GM19452 (cell line): ENCODE data around the gene CCL13.
"Not testable (repeated sequence)": the region's sequence is repeated elsewhere in the genome, so short reads cannot be mapped to it uniquely, and the experiment has no call there.

Experiments used
- ATAC-seq: cut with Tn5 transposase; IDR thresholded peaks from one replicate; pipeline ENCODE4 v1.9.1; 2021; ENCODE audit not compliant: unreplicated experiment

The CCL13 gene

DNA sequence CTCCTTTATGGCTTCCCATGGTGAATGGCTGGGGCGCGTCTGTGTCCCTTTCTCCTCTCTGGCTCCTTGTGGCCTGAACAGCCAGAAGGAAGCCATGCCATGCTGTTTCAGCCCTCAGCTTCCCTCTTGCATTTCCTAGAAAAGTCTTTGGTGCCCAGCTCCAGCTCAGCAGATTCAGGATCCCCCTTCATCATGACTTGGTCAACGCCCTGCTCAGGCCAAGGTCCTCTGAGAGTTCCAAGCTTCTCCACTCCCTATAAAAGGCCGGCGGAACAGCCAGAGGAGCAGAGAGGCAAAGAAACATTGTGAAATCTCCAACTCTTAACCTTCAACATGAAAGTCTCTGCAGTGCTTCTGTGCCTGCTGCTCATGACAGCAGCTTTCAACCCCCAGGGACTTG lies at the start of gene CCL13:
TSS of gene CCL13 (plus strand) at position 287 of the 400 bp plus-strand sequence. CDS start at position 334, 47 bp downstream.
- no peak for ATAC-seq

- no peak for ATAC-seq
Measured at GRCh38 chr17:34307110-34307509, 49.2 kb upstream of the CCL13 start.

DNA sequence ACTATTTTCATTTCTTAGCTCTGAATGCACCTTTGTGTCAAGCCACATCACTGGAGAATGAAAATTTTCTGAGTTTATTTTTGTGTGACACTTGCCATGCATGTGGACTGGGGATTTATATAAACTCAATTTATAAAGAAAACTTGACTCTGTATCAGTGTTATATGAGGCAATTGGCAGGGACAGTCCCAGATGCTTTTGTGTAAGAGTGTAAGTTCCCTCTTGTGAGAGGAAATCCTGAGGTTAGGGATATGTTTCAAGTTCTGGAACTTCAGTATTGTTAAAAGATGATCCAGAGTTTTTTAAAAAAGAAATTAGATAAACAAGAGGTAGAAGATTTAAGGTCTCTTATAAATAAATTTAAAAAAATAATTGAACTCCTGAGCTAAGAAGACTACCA lies 47.9 kb upstream of the CCL13 start:
- no peak for ATAC-seq

GRCh38 chr17:34311291-34311690 lies 45.0 kb upstream of the CCL13 start:
- no peak for ATAC-seq

- ATAC-seq: no peak
Measured at GRCh38 chr17:34312080-34312479, 44.2 kb upstream of the CCL13 start.

DNA sequence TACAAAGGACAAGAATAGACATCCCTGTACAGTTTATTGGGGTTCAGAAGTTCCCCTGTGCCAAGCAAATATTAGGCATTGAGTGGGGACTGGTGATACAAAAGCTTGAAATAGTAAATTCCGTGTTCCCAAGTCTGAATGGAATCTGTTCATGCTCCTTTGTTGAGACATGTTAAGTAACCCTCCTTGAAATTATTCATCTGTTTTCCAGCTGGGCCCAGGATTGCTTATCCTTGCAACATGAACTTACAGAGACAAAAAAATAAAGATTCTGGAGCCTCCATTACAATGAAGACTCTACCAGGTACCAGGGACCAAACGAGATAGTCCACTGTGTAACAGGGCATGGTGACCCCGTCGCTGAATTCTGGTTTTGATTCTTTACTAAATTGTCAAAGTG lies 43.1 kb upstream of the CCL13 start:
- ATAC-seq: no peak

DNA sequence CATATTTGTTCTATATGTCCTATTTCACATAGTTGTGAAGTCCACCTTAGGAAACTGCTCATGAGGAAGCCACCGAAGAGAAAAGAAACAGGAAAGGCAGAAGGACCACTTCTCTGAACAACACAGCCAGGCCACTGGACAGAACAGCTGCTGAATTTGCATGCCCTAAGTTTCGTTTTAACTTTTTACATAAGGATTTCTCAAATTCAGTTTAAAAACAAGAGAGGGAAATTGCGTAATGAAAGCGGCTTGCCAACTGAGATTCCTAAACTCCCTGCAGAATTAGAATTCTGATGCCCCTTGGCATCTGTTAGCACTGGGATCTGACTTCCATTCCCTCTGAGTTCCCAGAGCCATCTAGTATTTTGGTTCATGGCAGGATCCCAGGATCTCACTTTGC lies 42.0 kb upstream of the CCL13 start:
- no peak for ATAC-seq

DNA sequence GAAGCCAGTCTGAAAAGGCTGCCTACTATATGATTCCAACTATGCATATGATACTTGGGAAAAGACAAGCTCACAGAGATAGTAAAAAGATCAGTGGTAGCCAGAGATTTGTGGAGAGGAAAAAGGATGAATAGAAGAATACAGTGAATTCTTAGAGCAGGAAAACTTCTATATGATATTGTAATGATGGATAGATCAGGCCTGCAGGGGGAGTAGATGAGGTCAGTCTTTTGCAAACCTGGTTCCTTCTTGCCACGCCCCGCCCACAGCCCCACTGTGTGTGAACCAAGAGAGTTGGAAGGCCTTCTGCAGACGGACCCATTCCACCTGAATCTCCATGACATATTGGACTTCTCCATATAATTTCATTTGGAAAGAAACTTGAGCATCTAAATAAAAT lies 37.8 kb upstream of the CCL13 start:
- ATAC-seq: no peak

DNA sequence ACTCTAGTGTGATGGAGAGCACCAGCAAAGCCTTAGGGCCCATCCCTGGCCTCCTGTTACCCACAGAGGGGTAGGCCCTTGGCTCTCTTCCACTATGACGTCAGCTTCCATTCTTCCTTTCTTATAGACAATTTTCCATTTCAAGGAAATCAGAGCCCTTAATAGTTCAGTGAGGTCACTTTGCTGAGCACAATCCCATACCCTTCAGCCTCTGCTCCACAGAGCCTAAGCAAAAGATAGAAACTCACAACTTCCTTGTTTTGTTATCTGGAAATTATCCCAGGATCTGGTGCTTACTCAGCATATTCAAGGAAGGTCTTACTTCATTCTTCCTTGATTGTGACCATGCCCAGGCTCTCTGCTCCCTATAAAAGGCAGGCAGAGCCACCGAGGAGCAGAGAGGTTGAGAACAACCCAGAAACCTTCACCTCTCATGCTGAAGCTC lies 37.2 kb upstream of the CCL13 start, which contains the start of gene CCL8:
TSS of gene CCL8 (plus strand) at position 397 of the 445 bp plus-strand sequence. CDS start 67 bp downstream, outside the sequence.
- ATAC-seq: no peak

DNA sequence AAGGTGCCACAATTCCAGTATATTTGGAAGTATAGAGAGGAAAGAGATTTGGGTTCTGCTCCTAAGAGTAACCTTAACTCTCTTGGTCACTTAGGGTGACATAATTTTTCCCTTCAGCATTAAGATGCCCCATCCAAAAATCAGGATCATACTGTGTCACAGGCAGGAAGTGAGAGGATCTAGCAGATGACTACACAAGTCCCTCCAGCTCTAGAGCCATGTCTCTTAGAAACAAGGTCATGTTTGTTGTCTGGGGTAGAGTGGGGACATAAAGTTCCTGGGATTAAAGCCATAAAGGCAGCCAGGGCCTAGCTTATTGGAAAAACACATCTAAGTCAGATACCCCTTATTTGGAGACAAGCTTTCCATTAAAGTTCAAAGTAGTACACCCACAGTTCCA lies 34.3 kb upstream of the CCL13 start:
- no peak for ATAC-seq

DNA sequence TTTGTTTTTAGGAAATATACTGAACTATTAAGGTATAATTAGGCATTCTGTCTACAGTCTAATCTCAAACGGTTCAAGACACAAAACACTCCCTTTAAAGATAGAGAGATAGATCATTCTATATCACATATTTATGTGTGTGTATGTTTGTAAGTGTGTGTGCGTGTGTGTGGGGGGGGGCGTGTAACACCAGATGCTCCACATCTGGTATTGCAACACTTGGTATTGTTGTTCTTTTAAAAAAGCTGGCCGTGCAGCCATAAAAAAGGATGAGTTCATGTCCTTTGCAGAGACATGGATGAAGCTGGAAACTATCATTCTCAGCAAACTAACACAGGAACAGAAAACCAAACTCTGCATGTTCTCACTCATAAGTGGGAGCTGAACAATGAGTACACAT lies 28.7 kb upstream of the CCL13 start:
- not testable (repeated sequence) for ATAC-seq

- ATAC-seq: no peak
Measured at GRCh38 chr17:34337701-34338100, 18.6 kb upstream of the CCL13 start.

- no peak for ATAC-seq
Measured at GRCh38 chr17:34339138-34339770, 17.0 kb upstream of the CCL13 start.

DNA sequence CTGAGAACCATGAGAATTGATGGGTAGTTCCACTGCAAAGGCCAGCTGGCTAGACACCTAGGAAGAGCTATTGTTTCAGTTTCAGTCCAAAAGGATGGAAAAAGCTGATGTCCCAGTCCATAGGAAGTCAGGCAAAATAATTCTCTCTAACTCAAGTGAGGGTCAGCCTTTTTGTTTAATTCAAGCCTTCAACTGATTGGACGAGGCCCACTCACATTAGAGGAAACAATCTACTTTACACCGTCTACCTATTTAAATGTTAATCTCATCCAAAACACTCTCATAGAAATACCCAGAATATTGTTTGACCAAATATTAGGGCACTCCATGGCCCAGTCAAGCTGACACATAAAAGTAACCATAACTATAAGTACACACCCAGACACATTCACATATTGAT lies 14.4 kb upstream of the CCL13 start:
- ATAC-seq: no peak

DNA sequence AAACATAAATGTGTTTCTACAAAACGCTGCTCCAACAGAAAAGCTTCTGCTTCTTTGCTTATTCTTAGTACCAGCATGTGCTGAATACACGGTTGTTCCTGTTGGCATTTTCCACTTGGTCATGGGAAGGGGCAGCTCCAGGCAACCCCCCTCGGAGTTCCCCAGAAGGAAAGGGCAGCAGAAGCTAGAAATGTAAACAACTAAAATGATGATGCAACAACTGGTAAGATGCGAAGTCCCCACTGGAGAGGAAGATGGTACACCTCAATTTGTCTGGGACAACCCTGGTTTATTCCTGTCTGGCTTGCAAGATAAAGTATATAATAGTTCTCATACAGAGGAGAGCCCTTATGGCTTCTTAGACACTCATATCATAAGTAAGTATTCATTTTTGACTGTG lies 9.2 kb upstream of the CCL13 start:
- no peak for ATAC-seq

- no peak for ATAC-seq
Measured at GRCh38 chr17:34349751-34350150, 6.5 kb upstream of the CCL13 start.

DNA sequence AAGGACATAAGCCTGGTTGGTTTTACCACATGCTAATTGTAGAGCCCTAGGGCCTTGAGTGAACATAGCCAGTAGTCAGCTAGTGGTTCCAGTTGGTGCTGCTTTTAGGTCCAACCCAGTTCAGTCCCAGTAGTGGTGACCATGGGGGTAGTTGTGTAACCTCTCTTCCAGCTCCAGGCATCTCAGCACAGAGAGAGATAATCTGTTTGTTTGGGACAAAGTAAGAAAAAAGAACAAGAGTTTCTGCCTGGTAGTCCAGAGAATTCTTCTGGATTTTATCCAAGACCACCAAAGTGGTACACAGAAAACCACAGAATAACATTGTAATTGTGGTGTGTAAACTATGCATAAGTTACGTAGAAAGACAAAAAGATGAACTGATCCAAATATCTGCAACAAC lies 5.2 kb upstream of the CCL13 start:
- ATAC-seq: no peak

DNA sequence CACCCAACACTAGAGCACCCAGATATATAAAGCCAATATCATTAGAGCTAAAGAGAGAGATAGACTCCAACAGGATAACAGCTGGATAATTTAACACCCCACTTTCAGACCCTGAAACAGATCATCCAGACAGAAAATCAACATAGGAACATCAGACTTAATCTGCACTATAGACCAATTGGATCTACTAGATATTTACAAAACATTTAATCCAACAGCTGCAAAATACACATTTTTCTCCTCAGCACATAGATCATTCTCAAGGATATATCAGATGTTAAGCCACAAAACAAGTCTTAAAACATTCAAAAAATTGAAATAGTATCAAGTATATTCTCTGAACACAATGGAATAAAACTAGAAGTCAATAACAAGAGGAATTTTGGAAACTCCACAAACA lies 4.1 kb upstream of the CCL13 start:
- no peak for ATAC-seq

GRCh38 chr17:34354637-34355036 lies 1.6 kb upstream of the CCL13 start:
- ATAC-seq: no peak

DNA sequence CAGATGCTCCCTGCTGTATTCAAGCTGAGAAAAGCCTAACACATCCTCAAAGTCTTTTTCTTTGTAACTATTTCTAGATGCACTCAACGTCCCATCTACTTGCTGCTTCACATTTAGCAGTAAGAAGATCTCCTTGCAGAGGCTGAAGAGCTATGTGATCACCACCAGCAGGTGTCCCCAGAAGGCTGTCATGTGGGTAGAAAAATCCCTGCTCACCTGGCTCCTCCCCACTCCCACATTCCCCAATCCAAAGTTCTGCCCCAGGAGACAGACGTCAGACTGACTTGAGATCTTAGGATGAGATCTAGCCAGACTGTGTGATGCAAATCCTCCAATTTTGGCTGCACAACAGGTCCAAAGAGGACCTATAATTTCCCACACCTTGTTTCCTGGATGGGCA lies 1.1 kb downstream of the CCL13 start:
- ATAC-seq: no peak

DNA sequence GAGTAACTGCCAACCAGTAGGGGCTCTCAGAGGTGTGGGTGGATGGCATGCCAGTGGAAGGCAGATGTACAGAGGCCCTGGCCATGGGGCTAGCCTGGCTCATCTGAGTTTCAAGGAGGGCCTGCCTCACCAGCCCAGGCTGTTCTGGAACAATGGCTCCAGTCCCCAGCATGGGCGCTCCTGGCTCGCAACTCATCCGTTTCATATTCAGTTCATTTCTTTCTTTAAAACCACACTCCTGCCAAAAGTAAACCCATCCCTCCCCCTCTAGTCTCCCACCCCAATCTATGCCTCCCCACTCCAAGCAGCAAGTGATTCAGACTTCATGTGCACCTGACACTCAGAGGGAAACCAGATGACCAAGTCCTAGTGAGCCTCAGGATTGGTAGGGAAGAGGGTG lies 2.4 kb downstream of the CCL13 start:
- no peak for ATAC-seq

DNA sequence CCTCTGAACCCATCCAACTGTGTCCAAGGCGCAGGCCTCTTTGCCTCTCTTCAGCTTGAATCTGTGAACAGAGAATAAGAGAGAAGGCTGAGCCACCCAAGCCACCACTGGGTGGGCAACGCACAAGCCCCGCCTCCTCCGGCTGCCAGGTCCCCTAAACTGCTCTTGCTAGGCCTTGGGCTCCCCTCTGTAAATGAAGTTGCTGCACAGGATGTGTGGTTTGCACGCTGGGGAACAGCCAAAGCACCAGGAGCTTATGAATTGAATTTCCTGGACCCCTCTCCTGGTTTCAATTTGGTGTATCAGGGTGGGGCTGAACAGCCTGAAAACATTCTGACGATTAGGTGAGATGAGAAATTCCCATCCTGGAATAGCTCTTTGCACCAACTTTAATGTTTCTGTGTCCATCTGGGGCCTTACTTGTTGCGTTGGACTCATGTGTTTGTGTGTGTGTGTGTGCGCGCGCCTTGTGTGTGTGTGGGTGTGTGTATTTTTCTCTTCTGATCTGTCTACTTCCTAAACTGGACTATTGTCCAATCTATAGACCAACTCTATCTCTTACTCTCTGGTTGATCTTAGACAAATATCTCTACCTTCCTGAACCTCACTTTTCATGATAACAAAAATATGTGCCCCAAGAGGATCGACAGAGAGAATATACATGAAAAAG lies 4.5 kb downstream of the CCL13 start:
- ATAC-seq: no peak
